Keratinocyte (primary cell): ENCODE data around the gene ARFGEF3. TPM values are rescaled to one million over a fixed set of nuclear protein-coding genes. Genes with fewer than 3 reads are reported as not detected.

Source experiments
- DNase-seq: peaks from one replicate; pipeline ENCODE4 v3.0.0-alpha.2; 2011; ENCODE audit warnings: low read depth, missing footprints, low spot score
- FAIRE-seq: peaks from 2 replicates; lab custom pipeline; 2011; peaks lifted over from hg19 to GRCh38; lab: Jason Lieb, UNC
- H2AFZ ChIP-seq: 2 replicates; pipeline ENCODE4 v1.6.0; 2012; ENCODE audit warnings: low read length, control low read depth, inconsistent platforms; ENCODE audit not compliant: control insufficient read depth
- H3K27ac ChIP-seq: 2 replicates; pipeline ENCODE4 v1.5.1; 2011; ENCODE audit warnings: low read length; ENCODE audit not compliant: control insufficient read depth, insufficient read depth
- H3K27me3 ChIP-seq: 3 replicates; pipeline ENCODE4 v1.6.0; 2011; ENCODE audit warnings: low read length; ENCODE audit not compliant: control insufficient read depth, insufficient read depth; ENCODE audit errors: extremely low read depth
- H3K36me3 ChIP-seq, 2 experiments: 2 replicates in 1 of 2; 3 replicates in 1 of 2; pipeline ENCODE4 v1.5.1; 2011; ENCODE audit warnings: low read length in 2 of 2, mild to moderate bottlenecking in 1 of 2; ENCODE audit not compliant: control insufficient read depth in 2 of 2, insufficient read depth in 2 of 2; ENCODE audit errors: extremely low read depth in 1 of 2
- H3K4me1 ChIP-seq: 3 replicates; pipeline ENCODE4 v1.5.1; 2011; ENCODE audit warnings: low read length; ENCODE audit not compliant: control insufficient read depth, insufficient read depth; ENCODE audit errors: extremely low read depth
- H3K4me2 ChIP-seq: 3 replicates; pipeline ENCODE4 v1.6.0; 2011; ENCODE audit warnings: low read depth, low read length; ENCODE audit not compliant: control insufficient read depth, insufficient read depth; ENCODE audit errors: extremely low read depth
- H3K4me3 ChIP-seq, 3 experiments: fragments of 200-600 bp in 1 of 3; sonication (generic) in 1 of 3; 2 replicates in 2 of 3; 3 replicates in 1 of 3; pipeline ENCODE4 v1.5.1; 2011 to 2016; ENCODE audit warnings: low read length in 3 of 3, mild to moderate bottlenecking in 3 of 3, control low read depth in 2 of 3, inconsistent platforms in 1 of 3, low read depth in 1 of 3, mixed read lengths in 1 of 3, mixed run types in 1 of 3, moderate library complexity in 1 of 3; ENCODE audit not compliant: control insufficient read depth in 2 of 3, insufficient read depth in 2 of 3; ENCODE audit errors: extremely low read depth in 1 of 3
- H3K79me2 ChIP-seq: 2 replicates; pipeline ENCODE4 v1.6.0; 2012; ENCODE audit warnings: low read length; ENCODE audit not compliant: control insufficient read depth, insufficient read depth
- H3K9ac ChIP-seq: 3 replicates; pipeline ENCODE4 v1.6.0; 2011; ENCODE audit warnings: low read length; ENCODE audit not compliant: control insufficient read depth, insufficient read depth; ENCODE audit errors: extremely low read depth
- H3K9me1 ChIP-seq: 3 replicates; pipeline ENCODE4 v1.6.0; 2011; ENCODE audit warnings: low read length; ENCODE audit not compliant: control insufficient read depth, insufficient read depth; ENCODE audit errors: extremely low read depth
- H3K9me3 ChIP-seq: 2 replicates; pipeline ENCODE4 v1.5.1; 2012; ENCODE audit warnings: low read depth, low read length; ENCODE audit not compliant: control insufficient read depth
- H4K20me1 ChIP-seq: 3 replicates; pipeline ENCODE4 v1.6.0; 2011; ENCODE audit warnings: low read length; ENCODE audit not compliant: control insufficient read depth, insufficient read depth; ENCODE audit errors: extremely low read depth
- EZH2 ChIP-seq: IDR thresholded peaks from one replicate; pipeline ENCODE4 v1.6.1; 2012; ENCODE audit warnings: inconsistent platforms, mild to moderate bottlenecking, low read length, moderate library complexity
- dilution Hi-C: fragments of 300-500 bp; cut with MboI; formaldehyde crosslinking; loops from one replicate; pipeline ENCODE4 v1.7.0; 2020; ENCODE audit warnings: low sequenced_read_pairs; ENCODE audit not compliant: extremely low pct_ligation_motif_present
- polyA plus RNA-seq, 5 experiments: library from polyadenylated mRNA; depleted of rRNA in 3 of 5; stranded (reverse) in 3 of 5; stranded (forward) in 1 of 5; unstranded in 1 of 5; fragments of >200 nt; gene quantifications; 1 replicate in 1 of 5; 2 replicates in 3 of 5; 3 replicates in 1 of 5; pipeline versions ENCODE4 v1.2.1 to v1.2.3, GENCODE V29; 2011 to 2012; ENCODE audit warnings: missing spikeins in 2 of 5, low read depth in 1 of 5, low replicate concordance in 1 of 5
- TF ChIP-seq, protein P1 (sequence below), 3 experiments: IDR thresholded peaks in 1 of 3; conservative IDR thresholded peaks in 1 of 3; optimal IDR thresholded peaks in 1 of 3; 2 replicates in 2 of 3; 3 replicates in 1 of 3; pipeline versions ENCODE3 to v1.5.1; 2011; ENCODE audit warnings: low read length in 3 of 3, mild to moderate bottlenecking in 3 of 3, moderate library complexity in 2 of 3, control low read depth in 1 of 3, inconsistent platforms in 1 of 3; ENCODE audit not compliant: insufficient read depth in 2 of 3; ENCODE audit errors: extremely low read depth in 1 of 3

ARFGEF3 gene
- polyA plus RNA-seq, 1 donor (not counting 4 experiments of a cell fraction or from before 2014, with no cell fraction given) = 0.09 TPM

DNA sequence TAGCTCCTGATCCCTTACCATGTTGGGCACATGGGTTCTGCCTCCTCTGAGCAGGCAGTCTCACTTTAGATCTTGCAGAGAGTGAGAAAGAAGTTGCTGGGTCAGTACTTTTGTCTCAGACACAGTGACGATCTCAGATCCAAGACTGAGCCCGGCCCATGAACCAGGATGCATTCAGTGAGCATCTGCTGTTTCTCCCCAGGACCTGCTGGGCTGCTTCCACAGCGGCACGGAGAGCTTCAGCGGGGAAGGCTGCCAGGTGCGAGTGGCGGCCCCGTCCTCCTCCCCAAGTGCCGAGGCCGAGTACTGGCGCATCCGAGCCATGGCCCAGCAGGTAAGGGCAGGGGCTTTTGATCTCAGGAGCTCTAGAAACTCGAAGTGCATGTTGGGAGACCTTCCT is 162.1 kb downstream of the ARFGEF3 start:
- Histone ChIP-seq H2AFZ (no peak overlapping the region), H3K79me2 (no peaks in the 10 kb centered on the region), H3K27me3 (no peaks in the 10 kb centered on the region), H3K4me2 (no peak overlapping the region), H3K9me3 (no peaks in the 10 kb centered on the region), H3K9ac (no peak overlapping the region), H3K9me1 (no peaks in the 10 kb centered on the region), H3K36me3 (no peaks in the 10 kb centered on the region), H4K20me1 (no peaks in the 10 kb centered on the region), H3K4me3 (no peak overlapping the region), H3K27ac (no peak overlapping the region), H3K4me1 (no peaks in the 10 kb centered on the region)
- no peak for DNase-seq
- FAIRE-seq = no peak
- TF ChIP-seq, protein P1, sequence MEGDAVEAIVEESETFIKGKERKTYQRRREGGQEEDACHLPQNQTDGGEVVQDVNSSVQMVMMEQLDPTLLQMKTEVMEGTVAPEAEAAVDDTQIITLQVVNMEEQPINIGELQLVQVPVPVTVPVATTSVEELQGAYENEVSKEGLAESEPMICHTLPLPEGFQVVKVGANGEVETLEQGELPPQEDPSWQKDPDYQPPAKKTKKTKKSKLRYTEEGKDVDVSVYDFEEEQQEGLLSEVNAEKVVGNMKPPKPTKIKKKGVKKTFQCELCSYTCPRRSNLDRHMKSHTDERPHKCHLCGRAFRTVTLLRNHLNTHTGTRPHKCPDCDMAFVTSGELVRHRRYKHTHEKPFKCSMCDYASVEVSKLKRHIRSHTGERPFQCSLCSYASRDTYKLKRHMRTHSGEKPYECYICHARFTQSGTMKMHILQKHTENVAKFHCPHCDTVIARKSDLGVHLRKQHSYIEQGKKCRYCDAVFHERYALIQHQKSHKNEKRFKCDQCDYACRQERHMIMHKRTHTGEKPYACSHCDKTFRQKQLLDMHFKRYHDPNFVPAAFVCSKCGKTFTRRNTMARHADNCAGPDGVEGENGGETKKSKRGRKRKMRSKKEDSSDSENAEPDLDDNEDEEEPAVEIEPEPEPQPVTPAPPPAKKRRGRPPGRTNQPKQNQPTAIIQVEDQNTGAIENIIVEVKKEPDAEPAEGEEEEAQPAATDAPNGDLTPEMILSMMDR (optimal IDR thresholded peaks at IDR 0.05 in 1 of 3, IDR thresholded peaks at IDR 0.05 in 1 of 3, conservative IDR thresholded peaks at IDR 0.05 in 1 of 3; ENCODE audit: extremely low read depth in 1 of 3, insufficient read depth in 2 of 3, low read length in 3 of 3) = no peak
- no peak for TF ChIP-seq EZH2
- dilution Hi-C loops = no loop called here

DNA sequence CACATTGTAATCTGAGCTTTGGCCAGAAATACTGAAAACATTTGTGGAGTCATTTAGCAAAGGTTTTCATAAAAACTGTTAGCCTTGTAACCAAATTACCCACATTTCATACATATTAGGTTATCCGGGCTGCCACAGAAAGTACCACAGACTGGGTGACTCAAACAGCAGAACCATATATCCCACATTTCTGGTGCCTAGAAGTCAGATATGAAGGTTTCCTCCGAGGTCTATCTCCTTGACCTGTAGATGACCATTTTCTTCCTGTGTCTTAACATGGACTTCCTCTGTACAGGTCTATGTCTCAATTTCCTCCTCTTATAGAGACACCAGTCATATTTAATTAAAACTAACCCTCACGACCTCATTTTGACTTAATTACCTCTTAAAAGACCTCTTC is 166.5 kb downstream of the ARFGEF3 start:
- DNase-seq (no peak), FAIRE-seq (no peak)
- Histone ChIP-seq H3K9ac (no peak overlapping the region), H3K79me2 (no peaks in the 10 kb centered on the region), H3K4me2 (no peak overlapping the region), H3K9me1 (no peaks in the 10 kb centered on the region), H3K27ac (no peak overlapping the region), H3K4me3 (no peak overlapping the region), H3K36me3 (no peaks in the 10 kb centered on the region), H3K4me1 (no peaks in the 10 kb centered on the region), H4K20me1 (no peaks in the 10 kb centered on the region), H3K9me3 (no peaks in the 10 kb centered on the region), H2AFZ (no peak overlapping the region), H3K27me3 (no peaks in the 10 kb centered on the region)
- TF ChIP-seq EZH2 = no peak
- TF ChIP-seq, protein P1 (optimal IDR thresholded peaks at IDR 0.05 in 1 of 3, IDR thresholded peaks at IDR 0.05 in 1 of 3, conservative IDR thresholded peaks at IDR 0.05 in 1 of 3; ENCODE audit: extremely low read depth in 1 of 3, insufficient read depth in 2 of 3, low read length in 3 of 3) = no peak
- dilution Hi-C loops = no loop called here
